ENCODE data around the gene TBC1D24. TPM values are rescaled to one million over a fixed set of nuclear protein-coding genes. Genes with fewer than 3 reads are reported as not detected.
"Not testable (repeated sequence)": the region's sequence is repeated elsewhere in the genome, so short reads cannot be mapped to it uniquely, and the experiment has no call there.

TBC1D24 gene
- total RNA-seq, 1 experiment from 2014 or later: 19.2 TPM

DNA sequence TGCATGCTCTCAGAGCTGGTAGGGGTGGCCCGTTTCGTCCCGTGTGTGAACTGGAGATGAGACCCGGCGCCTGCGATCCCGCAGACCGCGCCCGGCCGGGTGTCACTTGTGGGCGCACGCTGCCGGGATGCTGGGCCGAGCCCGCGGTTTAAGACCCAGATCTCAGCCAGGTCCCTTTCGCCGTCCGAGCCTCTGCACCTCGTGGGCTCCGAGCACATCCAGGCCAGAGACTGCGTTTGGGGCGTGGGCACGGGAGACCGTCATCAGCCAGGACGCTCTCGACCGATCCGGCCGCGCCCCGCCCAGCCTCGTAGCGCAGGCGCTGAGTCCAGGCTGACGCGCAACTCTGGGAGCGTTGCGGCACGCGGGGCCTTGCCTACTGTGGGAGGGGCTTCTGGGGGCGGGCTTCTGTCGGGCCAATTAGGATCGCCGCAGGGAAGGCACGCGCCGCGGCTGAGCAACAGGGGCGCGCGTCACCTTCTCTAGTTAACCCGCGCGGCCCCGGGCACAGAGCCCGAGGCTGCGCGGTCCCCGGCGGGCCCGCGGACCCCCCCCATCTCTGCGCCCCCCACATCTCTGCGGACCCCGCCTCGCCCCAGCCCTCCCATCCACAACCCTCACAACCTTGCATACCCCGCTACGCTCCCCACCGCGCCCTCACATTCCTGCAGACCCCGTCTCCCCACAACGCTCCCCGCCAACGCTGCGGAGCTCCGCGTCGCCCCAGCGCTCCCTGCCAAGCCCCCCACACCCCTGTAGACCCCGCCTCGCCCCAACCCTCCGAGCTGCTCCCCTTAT, 57.0 kb downstream of the TBC1D24 start:
- peak; percentile 96 for DNase-seq (ENCODE audit: low read depth)

DNA sequence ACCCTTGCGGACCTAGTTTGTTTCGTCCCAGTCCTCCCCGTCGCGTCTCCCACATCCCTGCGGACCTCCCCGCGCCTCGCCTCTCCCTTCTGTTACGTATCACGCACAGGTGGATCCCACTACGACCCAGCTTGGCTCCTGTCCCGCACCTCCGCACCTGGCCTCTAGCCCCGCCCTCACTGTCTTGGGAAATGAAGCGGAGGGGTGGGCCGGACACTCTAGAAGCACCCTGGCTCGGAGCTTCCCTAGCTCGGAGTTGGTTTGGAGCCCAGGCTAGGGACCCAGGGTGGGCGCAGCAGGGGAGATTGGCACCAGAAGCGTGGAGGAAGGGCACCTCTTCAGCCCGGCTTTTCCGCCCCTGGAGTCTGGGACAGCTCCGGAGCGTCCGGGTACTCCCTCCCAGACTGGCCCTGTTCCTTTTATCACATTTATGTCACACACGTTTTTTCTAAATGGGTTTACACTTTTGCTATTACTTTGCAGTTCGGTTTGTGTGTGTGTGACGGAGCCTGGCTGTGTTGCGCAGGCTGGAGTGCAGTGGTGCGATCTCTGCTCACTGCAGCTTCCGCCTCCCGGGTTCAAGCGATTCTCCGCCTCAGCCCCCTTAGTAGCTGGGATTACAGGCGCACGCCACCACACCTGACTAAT, 57.7 kb downstream of the TBC1D24 start:
- DNase-seq (ENCODE audit: low read depth): peak; percentile 54

DNA sequence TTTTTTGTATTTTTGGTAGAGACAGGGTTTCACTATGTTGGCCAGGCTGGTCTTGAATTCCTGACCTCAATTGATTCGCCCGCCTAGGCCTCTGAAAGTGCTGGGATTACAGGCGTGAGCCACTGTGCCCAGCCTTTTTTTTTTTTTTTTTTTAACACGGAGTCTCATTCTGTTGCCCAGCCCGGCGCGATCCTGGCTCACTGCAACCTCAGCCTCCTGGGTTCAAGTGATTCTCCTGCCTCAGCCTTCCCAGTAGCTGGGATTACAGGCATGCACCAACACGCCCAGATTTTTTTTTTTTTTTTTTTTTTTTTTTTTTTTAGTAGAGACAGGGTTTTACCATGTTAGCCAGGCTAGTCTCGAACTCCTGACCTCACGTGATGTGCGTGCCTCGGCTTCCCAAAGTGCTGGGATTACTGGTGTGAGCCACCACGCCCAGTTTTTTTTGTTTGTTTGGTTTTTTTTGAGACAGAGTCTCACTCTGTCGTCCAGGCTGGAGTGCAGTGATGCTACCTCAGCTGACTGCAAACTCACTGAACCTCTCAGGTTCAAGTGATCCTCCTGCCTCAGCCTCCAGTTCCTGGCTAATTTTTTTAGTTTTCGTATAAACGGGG, 58.3 kb downstream of the TBC1D24 start:
- not testable (repeated sequence) for DNase-seq (ENCODE audit: low read depth)

DNA sequence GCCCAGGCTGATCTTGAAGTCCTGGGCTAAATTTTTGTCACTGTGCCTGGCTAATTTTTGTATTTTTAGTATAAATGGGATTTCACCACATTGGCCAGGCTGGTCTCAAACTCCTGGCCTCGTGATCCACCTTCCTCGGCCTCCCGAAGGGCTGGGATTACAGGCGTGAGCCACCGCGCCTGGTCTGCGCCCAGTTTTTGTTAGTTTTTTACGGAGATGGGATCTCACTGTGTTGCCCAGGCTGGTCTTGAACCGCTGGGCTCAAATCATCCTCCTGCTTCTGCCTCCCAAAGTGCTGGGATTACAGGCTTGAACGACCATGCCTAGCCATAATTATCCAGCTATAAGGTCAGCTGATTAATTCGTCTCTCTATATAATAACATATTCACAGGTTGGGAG, 59.0 kb downstream of the TBC1D24 start:
- no peak for DNase-seq (ENCODE audit: low read depth)

DNA sequence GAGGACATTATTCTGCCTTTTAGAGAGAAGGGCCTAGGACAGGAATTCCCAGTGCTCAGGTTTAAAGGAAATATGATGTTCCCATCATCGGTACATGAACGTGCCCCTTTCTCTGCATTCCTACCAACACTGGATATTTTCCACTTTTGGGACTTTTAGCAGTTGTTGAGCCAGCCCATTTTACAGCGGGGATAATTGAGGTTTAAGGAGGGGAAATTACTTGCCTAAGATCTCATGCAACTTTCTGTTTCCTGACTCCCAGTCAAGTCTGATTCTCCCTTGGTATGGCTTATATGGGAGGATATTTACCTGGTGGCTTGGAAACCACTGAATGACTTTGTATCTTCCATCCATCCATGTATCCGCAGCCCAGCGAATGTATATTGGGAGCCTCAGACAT, 59.4 kb downstream of the TBC1D24 start:
- not testable (repeated sequence) for DNase-seq (ENCODE audit: low read depth)

DNA sequence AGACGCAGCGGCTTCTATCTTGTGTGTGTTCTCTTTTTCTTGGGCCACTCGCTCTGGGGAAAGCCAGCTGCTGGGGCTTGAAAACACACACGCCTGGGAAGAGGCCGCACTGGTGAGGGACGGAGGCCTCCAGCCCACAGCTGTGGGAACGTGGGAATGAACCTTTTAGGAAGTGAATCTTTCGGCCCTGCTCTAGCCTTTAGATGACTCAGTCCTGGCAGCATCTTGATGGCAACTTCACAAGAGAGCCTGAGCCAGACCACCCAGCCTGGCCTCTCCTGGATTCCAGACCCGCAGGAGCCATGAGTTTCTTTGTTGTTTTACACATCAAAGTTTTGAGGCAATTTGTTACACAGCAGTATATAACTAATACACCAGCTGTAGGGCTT, 60.7 kb downstream of the TBC1D24 start:
- peak; percentile 38 for DNase-seq (ENCODE audit: low read depth)

DNA sequence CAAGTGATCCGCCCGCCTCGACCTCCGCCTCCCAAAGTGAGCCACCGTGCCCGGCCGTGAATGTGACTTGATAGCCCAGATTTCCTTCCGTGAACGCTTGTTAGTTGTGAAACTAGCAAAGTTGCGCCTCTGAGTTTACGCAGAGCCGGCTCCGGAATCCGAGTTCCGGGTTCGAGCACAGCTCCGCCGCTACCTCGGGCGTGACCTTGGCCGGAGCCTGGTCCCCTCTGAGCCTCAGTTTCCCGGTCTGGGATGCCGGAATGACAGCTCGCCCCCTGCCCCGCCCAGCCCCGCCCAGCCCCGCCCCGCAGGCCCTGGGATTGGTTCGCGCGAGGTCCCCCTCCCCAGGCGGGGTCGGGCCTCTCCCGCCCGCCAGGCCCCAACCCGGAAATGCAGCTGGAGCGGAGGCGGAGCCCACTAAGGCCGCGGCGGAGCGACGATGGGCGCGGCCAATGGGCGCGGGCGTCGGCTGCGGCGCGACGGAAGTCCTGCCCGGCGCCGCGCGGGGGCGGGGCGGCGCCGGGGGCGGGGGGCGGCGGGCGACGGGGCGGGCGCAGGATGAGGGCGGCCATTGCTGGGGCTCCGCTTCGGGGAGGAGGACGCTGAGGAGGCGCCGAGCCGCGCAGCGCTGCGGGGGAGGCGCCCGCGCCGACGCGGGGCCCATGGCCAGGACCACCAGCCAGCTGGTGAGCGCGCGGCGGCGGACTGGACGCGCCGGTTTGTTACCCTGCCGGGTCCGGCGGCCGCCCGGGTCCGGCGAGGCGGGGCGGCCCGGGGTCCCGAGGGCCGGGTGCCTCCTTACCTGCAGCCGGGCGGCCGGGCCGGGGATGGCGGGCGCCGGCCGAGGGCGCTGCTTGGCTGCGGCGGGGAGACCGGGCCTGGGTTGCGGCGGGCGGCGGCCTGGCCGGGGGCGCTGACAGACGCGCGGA, 62.8 kb downstream of the TBC1D24 start, which contains the start of gene PDPK1:
Gene PDPK1, plus strand, starts transcription at position 571 of the 929 bp plus-strand sequence. Its CDS starts 92 bp downstream, at position 663.
- peak; percentile 93 for DNase-seq (ENCODE audit: low read depth)

DNA sequence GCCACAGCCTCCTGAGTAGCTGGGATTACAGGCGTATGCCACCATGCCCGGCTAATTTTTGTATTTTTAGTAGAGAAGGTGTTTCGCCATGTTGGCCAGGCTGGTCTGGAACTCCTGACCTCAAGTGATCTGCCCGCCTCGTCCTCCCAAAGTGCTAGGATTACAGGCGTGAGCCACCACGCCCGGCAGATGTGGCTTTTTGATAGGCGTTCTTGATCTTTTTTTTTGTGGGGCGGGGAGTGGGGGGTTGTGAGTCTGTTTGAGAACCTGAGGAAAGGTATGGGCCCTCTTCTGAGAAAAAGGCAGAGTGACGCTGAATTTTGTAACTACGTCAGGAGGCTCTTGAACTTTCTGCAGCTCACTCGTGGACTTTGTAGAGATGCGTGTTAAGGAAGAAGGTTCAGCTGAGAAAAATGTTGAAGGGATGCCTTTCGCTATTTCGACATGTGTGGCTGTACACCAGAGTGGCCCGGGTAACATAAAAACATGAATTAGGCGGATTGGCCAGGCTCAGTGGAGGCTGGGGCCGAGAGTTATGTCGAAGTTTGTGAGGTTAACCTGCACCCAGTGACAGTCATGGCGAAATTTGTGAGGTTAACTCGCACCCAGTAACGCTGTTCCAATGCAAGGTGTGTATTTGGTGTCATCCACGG, 64.4 kb downstream of the TBC1D24 start:
- not testable (repeated sequence) for DNase-seq (ENCODE audit: low read depth)

DNA sequence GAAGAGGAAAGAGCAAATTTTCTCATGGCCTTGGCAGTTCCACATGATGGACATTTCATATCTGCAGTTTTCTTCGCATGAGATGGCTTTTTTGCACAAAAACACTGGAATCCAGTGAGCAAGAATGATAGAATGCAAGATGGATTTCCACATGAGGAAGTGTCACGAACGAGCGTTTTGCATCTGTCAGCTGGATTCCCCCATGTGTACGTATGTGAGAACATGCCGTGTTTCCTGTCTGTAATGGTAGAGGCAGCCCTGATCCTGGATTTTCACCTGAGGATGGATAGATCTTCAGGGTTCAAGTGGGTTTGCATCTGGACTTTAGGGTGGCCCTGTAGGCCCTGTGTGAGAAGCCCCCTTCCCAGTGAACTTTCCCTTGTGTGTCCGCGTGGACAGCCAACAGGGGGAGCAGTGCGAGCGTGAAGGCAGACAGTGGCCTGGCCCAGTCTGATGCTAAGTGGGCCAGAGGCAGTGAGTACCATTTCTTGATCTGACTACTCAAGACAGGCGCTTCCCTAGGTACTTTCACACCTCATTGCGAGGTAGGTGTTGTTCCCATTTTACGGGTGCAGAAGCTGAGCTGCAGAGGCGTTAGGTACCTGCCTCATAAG, 65.0 kb downstream of the TBC1D24 start:
- DNase-seq (ENCODE audit: low read depth): not testable (repeated sequence)

DNA sequence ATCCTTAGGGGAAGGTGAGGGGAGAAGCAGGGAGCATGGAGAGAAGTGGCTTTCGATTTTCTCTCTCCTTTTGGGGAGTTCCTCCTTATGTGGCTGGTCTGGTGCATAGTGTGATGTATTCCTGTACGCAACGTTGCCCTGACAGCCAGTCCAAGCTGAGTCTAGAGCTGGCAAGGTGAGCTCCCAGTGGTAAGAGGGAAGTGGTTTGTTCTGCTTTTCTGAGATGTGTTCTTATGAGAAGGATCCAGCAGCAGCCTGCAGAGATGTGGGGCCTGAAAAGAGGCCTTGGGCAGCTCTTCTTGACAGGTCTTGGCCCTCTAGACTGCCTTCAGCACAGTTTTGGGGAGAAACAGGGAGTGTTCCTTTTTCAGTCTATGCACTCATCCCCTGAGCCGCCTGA, 66.0 kb downstream of the TBC1D24 start:
- DNase-seq (ENCODE audit: low read depth): not testable (repeated sequence)

DNA sequence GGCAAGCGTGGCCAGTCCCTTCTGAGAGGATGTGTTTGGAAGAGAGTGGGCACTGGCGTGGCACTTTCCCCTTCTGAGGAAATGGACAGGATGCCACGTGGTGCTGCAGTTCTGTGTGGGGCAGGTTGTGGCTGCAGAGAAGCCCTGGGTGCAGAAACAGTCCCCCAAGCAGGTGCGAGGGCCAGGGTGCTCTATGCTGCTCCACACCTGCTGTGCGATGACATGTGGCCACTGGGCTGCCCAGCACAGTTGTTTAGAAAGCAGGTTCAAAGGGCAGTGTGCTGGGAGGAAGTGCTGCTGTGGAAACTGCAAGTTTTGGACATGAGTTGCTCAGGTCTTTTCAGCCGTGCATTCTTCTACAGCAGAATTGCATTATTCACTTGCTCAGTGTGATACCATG, 66.5 kb downstream of the TBC1D24 start:
- not testable (repeated sequence) for DNase-seq (ENCODE audit: low read depth)

DNA sequence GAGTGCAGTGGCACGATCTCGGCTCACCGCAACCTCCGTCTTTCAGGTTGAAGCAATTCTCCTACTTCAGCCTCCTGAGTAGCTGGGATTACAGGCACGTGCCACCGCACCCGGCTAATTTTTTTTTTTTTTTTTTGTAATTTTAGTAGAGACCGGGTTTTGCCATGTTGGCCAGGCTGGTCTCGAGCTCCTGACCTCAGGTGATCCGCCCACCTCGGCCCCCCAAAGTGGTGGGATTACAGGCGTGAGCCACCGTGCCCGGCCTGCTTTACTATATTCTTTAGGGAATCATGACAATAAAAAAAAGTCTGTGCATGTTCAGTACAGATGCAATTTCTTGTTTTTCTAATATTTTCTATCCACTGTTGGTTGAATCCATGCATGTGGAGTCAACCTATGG, 68.8 kb downstream of the TBC1D24 start:
- not testable (repeated sequence) for DNase-seq (ENCODE audit: low read depth)

DNA sequence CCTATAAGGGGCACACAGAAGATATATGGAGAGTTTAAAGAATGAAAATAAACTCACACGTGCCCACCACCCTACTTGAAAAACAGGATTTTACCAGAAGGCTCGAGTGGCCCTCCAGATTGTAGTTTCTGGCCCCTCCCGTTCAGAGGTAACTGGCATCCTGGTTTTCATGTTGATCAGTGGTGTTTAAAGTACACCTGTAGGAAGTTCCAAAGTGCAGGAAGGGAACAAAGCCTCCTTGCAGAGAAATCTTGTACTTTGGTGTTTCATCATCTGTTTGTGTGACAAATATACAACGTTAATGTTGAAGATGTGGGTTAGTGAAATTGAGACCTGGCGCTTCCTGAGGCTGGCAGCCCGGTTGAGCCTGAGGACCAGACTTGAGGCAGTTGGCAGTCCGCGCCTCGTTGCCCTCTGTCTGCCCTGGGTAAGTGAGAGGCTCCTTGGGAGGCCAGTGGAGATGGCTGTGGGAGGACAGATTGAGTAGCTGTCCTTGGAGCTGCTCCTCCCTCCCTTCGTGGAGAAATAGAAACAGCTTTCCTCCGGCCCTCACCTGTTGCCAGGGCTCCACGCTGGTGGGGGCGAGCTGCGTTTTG, 75.5 kb downstream of the TBC1D24 start:
- DNase-seq (ENCODE audit: low read depth): not testable (repeated sequence)

DNA sequence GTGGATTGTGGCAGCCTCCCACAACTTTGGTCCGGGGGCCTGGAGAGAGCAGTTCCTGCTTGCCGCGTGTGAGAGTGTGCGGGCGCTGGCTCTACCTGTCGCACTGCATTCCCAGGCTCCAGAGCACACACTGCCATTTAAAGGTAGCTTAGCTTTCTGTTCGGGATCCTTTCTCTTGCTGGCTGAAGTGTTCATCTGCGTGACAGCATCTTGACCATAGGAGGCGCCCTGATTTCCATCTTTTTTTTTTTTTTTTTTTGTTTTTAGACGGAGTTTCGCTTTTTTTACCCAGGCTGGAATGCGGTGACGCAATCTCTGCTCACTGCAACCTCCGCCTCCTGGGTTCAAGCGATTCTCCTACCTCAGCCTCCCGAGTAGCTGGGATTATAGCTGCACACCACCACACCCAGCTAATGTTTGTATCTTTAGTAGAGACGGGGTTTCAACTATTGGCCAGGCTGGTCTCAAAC, 76.5 kb downstream of the TBC1D24 start:
- not testable (repeated sequence) for DNase-seq (ENCODE audit: low read depth)

DNA sequence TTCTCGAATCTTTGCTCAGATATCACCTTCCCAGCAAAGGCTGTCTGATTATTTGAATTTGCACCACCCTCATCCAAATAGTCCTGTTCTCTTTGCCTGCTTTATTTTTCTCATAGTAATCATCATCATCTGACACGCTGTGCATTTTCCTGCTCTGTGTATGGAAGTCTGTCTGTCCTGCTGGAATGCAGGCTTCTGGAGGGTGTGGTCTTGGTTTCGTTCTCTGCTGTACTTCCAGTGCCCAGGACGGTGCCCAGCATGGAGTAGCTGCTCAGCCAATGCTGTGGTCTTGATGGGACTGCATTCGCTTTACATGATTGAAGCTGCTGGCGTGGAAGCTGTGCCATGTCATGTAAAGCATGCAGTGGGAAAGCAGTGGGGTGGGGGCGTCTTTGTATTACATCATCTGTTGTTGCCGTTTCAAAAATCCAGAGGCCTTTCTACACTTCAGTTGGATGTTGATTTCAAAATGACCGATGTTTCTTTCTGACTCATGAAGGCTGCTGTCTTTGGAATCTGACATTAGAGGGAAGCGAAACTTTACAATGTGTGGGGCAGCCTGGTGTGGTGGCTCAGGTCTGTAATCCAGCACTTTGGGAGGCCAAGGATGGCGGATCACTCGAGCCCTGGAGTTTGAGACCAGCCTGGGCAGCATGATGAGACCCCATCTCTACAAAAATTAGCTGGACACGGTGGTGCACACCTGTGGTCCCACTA, 79.9 kb downstream of the TBC1D24 start:
- not testable (repeated sequence) for DNase-seq (ENCODE audit: low read depth)

Measured in M059J (cell line).